Measurements from ENCODE around the gene CRACDL. TPM values are rescaled to one million over a fixed set of nuclear protein-coding genes. Genes with fewer than 3 reads are reported as not detected.

CRACDL gene
- total RNA-seq, 3 donors from 2014 or later (not counting 1 experiment from before 2014, with no cell fraction given): 0.09 to 0.40 (median 0.11) TPM

GRCh38 chr2:98804265-98804650 is 131.8 kb downstream of the CRACDL start:
- no peak for ATAC-seq
- DNase-seq: no peak
- H3K4me3 ChIP-seq (ENCODE audit: low read length): no peak overlapping the region
- H3K4me1 ChIP-seq (ENCODE audit: control insufficient read depth, insufficient read depth, low read length): peaks cover 3% of the 10 kb centered on the region
- H3K36me3 Mint-ChIP-seq: no peaks in the 10 kb centered on the region
- H3K4me1 Mint-ChIP-seq: peaks cover 11 to 14% of the 10 kb centered on the region in 2 donors
- H3K4me3 Mint-ChIP-seq: no peak overlapping the region
- H3K27ac Mint-ChIP-seq: no peak overlapping the region
- H3K9me3 ChIP-seq (ENCODE audit: control insufficient read depth, insufficient read depth, low read length): no peaks in the 10 kb centered on the region
- WGBS (ENCODE audit: insufficient coverage): 97% methylated on average over 8 of the region's 8 CpGs
- H3K36me3 ChIP-seq (ENCODE audit: control insufficient read depth, insufficient read depth, low read length): no peaks in the 10 kb centered on the region
- intact Hi-C loops (cut with micrococcal nuclease): no loop called here
- TF ChIP-seq, protein P1, sequence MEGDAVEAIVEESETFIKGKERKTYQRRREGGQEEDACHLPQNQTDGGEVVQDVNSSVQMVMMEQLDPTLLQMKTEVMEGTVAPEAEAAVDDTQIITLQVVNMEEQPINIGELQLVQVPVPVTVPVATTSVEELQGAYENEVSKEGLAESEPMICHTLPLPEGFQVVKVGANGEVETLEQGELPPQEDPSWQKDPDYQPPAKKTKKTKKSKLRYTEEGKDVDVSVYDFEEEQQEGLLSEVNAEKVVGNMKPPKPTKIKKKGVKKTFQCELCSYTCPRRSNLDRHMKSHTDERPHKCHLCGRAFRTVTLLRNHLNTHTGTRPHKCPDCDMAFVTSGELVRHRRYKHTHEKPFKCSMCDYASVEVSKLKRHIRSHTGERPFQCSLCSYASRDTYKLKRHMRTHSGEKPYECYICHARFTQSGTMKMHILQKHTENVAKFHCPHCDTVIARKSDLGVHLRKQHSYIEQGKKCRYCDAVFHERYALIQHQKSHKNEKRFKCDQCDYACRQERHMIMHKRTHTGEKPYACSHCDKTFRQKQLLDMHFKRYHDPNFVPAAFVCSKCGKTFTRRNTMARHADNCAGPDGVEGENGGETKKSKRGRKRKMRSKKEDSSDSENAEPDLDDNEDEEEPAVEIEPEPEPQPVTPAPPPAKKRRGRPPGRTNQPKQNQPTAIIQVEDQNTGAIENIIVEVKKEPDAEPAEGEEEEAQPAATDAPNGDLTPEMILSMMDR (IDR thresholded peaks at IDR 0.05): no peak
- no peak overlapping the region for H3K27ac ChIP-seq (ENCODE audit: low read length)
- H3K27me3 Mint-ChIP-seq (ENCODE audit: low read depth in 2 of 2): no peaks in the 10 kb centered on the region
- no peaks in the 10 kb centered on the region for H3K27me3 ChIP-seq (ENCODE audit: control insufficient read depth, insufficient read depth, low read length)
- H3K9me3 Mint-ChIP-seq: no peaks in the 10 kb centered on the region

DNA sequence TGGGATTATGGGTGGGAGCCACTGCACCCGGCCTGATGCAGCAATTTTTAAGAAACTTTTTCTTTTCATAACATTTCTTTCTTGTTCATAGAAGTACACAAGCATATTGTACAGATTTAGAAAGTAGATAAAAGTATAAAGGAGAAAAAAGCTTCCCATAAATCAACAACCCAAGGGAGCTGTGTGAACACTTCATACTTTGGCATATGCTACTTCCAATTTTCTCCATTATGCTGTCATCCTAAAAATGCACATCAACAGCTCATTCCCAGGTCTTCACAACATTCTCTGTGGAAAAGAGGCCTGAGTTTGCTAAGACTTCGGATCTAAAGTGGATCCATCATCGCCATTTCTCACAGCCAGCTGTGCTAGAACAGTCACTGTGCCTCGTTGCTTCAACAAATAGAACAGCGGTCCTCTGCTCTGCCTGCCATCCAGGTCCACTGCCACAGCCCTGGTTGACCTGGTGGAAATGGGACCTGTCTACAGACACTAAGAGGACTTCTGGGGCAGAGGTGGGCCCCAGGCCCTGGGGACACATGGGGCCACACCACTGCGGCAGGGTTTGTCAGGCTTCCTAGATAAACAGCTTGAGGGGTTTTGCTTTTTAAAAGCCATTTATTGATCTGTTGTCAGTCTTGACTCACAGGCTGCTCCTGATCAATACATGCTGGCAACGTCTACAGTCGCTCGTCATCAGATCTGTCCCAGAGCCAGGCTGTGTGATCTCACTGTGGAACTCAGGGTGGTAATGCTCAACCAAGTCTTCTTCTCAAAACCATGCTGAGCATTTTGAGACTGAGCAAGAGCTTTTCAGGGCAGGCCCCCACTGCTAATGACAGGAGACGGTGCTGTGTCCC is 132.4 kb downstream of the CRACDL start:
- Mint-ChIP-seq H3K9me3 (no peaks in the 10 kb centered on the region), H3K27me3 (ENCODE audit: low read depth in 2 of 2) (no peaks in the 10 kb centered on the region), H3K4me1 (peaks cover 11 to 14% of the 10 kb centered on the region in 2 donors), H3K27ac (no peak overlapping the region), H3K36me3 (no peaks in the 10 kb centered on the region), H3K4me3 (no peak overlapping the region)
- WGBS (ENCODE audit: insufficient coverage): 93% methylated on average over 9 of the region's 10 CpGs
- no peaks in the 10 kb centered on the region for H3K27me3 ChIP-seq (ENCODE audit: control insufficient read depth, insufficient read depth, low read length)
- DNase-seq: no peak
- no peaks in the 10 kb centered on the region for H3K36me3 ChIP-seq (ENCODE audit: control insufficient read depth, insufficient read depth, low read length)
- H3K27ac ChIP-seq (ENCODE audit: low read length): no peak overlapping the region
- H3K4me1 ChIP-seq (ENCODE audit: control insufficient read depth, insufficient read depth, low read length): peaks cover 3% of the 10 kb centered on the region
- H3K9me3 ChIP-seq (ENCODE audit: control insufficient read depth, insufficient read depth, low read length): no peaks in the 10 kb centered on the region
- intact Hi-C loops (cut with micrococcal nuclease): no loop called here
- H3K4me3 ChIP-seq (ENCODE audit: low read length): no peak overlapping the region
- ATAC-seq: no peak
- TF ChIP-seq, protein P1 (IDR thresholded peaks at IDR 0.05): no peak

DNA sequence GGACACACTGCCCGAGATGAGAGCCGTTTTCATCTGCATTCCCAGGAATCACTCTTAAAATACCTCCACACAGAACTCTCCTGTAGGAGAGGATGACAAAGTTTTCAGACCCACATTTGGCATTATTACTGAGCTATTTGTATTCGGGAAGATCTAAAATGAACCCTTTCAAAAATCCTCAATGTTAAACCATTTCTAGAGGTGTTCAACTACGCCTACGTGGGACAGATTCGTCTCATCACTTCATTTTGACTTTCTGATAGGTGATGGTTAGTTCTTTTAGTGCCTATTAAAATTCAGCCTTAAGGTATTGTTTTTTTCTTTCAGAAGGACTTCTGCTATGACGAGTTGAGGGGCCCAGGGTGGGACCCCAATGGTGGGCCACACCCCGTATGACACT is 133.7 kb downstream of the CRACDL start:
- TF ChIP-seq, protein P1 (IDR thresholded peaks at IDR 0.05): no peak
- H3K4me1 Mint-ChIP-seq: peaks cover 11 to 12% of the 10 kb centered on the region in 2 donors
- no peak for ATAC-seq

More for the DNA sequence above, 133.7 kb downstream of the CRACDL start:
- no peak for DNase-seq
- Histone ChIP-seq H3K4me1 (ENCODE audit: control insufficient read depth, insufficient read depth, low read length) (peaks cover 2% of the 10 kb centered on the region), H3K4me3 (ENCODE audit: low read length) (no peak overlapping the region), H3K9me3 (ENCODE audit: control insufficient read depth, insufficient read depth, low read length) (no peaks in the 10 kb centered on the region), H3K27me3 (ENCODE audit: control insufficient read depth, insufficient read depth, low read length) (no peaks in the 10 kb centered on the region), H3K36me3 (ENCODE audit: control insufficient read depth, insufficient read depth, low read length) (no peaks in the 10 kb centered on the region), H3K27ac (ENCODE audit: low read length) (no peak overlapping the region)
- Mint-ChIP-seq H3K4me3 (no peak overlapping the region), H3K27me3 (ENCODE audit: low read depth in 2 of 2) (no peaks in the 10 kb centered on the region), H3K27ac (no peak overlapping the region), H3K36me3 (no peaks in the 10 kb centered on the region), H3K9me3 (no peaks in the 10 kb centered on the region)
- 96% methylated on average over 7 of the region's 8 CpGs for WGBS (ENCODE audit: insufficient coverage)
- intact Hi-C loops (cut with micrococcal nuclease): no loop called here

All from natural killer cell (primary cell).